Kidney (tissue), 14 donors: Measurements from ENCODE around the gene CCDC9. TPM values are rescaled to one million over a fixed set of nuclear protein-coding genes. Genes with fewer than 3 reads are reported as not detected.
"Not testable (repeated sequence)": the region's sequence is repeated elsewhere in the genome, so short reads cannot be mapped to it uniquely, and the experiment has no call there.

Source experiments
- DNase-seq, 5 donors: peaks; one replicate each; pipeline ENCODE4 v3.0.0-alpha.2; 2013 to 2020
- FAIRE-seq: peaks from 2 replicates; lab custom pipeline; 2012; peaks lifted over from hg19 to GRCh38; lab: Jason Lieb, UNC
- H3K27ac ChIP-seq, 2 donors: one replicate each; pipeline ENCODE4 v1.7.0; 2013; ENCODE audit warnings: low read depth in 2 of 2, low read length in 2 of 2, inconsistent platforms in 1 of 2
- H3K27me3 ChIP-seq: one replicate; pipeline ENCODE4 v1.7.1; 2013; ENCODE audit warnings: low read length, inconsistent platforms; ENCODE audit not compliant: control insufficient read depth, insufficient read depth
- H3K36me3 ChIP-seq, 3 donors: one replicate each; pipeline versions ENCODE4 v1.7.0 to v1.7.1; 2013; ENCODE audit warnings: low read length in 3 of 3, control low read depth in 1 of 3, inconsistent platforms in 1 of 3; ENCODE audit not compliant: insufficient read depth in 3 of 3, control insufficient read depth in 2 of 3
- H3K4me1 ChIP-seq, 3 donors: one replicate each; pipeline versions ENCODE4 v1.7.0 to v1.7.1; 2013; ENCODE audit warnings: low read length in 3 of 3, inconsistent platforms in 1 of 3, low read depth in 1 of 3; ENCODE audit not compliant: control insufficient read depth in 2 of 3, insufficient read depth in 2 of 3
- H3K4me3 ChIP-seq, 3 donors: one replicate each; pipeline versions ENCODE4 v1.7.0 to v1.8.1; 2013; ENCODE audit warnings: low read length in 3 of 3, control low read depth in 1 of 3, inconsistent platforms in 1 of 3
- H3K9ac ChIP-seq, 3 donors: one replicate each; pipeline versions ENCODE4 v1.7.0 to v1.7.1; 2013; ENCODE audit warnings: low read length in 3 of 3, control low read depth in 1 of 3, inconsistent platforms in 1 of 3
- H3K9me3 ChIP-seq, 3 donors: one replicate each; pipeline versions ENCODE4 v1.7.0 to v1.7.1; 2013; ENCODE audit warnings: low read length in 3 of 3, control low read depth in 1 of 3, inconsistent platforms in 1 of 3; ENCODE audit not compliant: control insufficient read depth in 2 of 3, insufficient read depth in 1 of 3
- intact Hi-C: fragments of 100-400 bp; cut with DNase I; formaldehyde crosslinking; loops from one replicate; pipeline ENCODE4 v1.11.1; 2022
- polyA plus RNA-seq: library from polyadenylated mRNA; stranded (reverse); fragments of 350-450 nt; fragmentation: Illumina TruSeq; extraction: RNeasy Lipid Tissue Mini Kit (QIAGEN cat#74804); gene quantifications from one replicate; pipeline ENCODE4 v1.2.3, GENCODE V29; 2014; ENCODE audit warnings: low read depth, low replicate concordance; ENCODE audit not compliant: insufficient read depth
- total RNA-seq: library from RNA; stranded (reverse); fragmentation: NEBNext Ultra II Directional; extraction: Animal tissue kit (Norgen Biotek cat#: 25700); gene quantifications from one replicate; pipeline ENCODE4 v1.2.1, GENCODE V29; 2021
- TF ChIP-seq, protein P1 (sequence below): IDR thresholded peaks from 3 replicates; pipeline ENCODE4 v1.5.1; 2012; ENCODE audit warnings: mild to moderate bottlenecking, moderate library complexity, borderline replicate concordance; ENCODE audit not compliant: insufficient read depth; ENCODE audit errors: extremely low read depth
- donor health status: control.
- donor health status: control.
- donor health status: control.
- donor health status: control.
- donor health status: control.
- donor health status: DM: yes; HTN: yes; CAD: no.
- donor health status: Normal renal cell carcinoma (clear cell type).

Gene CCDC9
- total and polyA plus RNA-seq, 2 donors from 2014 or later = 14.0 to 49.0 TPM

DNA sequence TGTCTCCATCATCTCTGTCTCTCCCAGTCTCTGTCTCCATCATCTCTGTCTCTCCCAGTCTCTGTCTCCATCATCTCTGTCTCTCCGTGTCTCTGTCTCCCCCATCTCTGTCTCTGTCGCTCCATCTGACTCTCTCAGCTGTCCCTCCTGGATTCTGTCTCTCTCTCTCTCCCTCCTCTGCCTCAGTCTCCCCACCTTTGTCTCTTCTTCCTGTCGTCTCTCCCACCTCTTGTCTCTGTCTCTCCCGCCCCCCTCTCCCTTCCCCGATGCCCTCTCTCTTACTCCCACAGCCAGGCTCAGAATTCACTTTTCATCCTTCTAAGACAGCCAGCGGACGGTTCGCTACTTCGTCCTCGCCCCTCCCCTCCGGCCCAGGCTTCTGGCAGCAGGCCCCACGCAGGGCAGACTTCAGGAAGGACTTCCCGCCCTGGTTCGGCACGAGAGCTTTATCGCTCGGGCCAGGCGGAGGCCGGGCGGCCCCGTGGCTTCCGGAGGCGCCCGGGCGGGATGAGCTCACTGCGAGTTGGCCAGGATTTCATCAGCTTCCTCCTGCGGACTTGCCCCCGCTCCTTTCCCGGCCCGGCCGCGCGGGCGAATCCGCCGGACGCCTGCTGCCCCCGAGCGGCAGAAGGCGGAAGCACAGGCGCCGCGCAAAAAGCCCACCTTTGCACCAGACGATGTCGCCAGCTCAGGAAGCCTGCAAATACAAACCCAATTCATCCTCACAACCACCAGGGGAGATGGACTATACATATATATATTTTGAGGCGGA is 12.4 kb upstream of the CCDC9 start:
- peaks cover 0 to 2% (median 0%) of the 10 kb centered on the region in 3 donors for H3K9me3 ChIP-seq
- peaks cover 19% of the 10 kb centered on the region for H3K27me3 ChIP-seq
- FAIRE-seq (no peak), DNase-seq (peak; percentile 94 to 97 (median 95))
- peak overlapping the region; percentile 39 to 48 for H3K27ac ChIP-seq
- H3K4me1 ChIP-seq = peaks cover 2 to 17% (median 7%) of the 10 kb centered on the region in 3 donors
- H3K4me3 ChIP-seq = peak overlapping the region in 1 of 3 donors; percentile 26
- H3K36me3 ChIP-seq = no peaks in the 10 kb centered on the region
- no peak overlapping the region for H3K9ac ChIP-seq
- intact Hi-C loops = no loop called here
- TF ChIP-seq, protein P1, sequence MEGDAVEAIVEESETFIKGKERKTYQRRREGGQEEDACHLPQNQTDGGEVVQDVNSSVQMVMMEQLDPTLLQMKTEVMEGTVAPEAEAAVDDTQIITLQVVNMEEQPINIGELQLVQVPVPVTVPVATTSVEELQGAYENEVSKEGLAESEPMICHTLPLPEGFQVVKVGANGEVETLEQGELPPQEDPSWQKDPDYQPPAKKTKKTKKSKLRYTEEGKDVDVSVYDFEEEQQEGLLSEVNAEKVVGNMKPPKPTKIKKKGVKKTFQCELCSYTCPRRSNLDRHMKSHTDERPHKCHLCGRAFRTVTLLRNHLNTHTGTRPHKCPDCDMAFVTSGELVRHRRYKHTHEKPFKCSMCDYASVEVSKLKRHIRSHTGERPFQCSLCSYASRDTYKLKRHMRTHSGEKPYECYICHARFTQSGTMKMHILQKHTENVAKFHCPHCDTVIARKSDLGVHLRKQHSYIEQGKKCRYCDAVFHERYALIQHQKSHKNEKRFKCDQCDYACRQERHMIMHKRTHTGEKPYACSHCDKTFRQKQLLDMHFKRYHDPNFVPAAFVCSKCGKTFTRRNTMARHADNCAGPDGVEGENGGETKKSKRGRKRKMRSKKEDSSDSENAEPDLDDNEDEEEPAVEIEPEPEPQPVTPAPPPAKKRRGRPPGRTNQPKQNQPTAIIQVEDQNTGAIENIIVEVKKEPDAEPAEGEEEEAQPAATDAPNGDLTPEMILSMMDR = peak; percentile 99

DNA sequence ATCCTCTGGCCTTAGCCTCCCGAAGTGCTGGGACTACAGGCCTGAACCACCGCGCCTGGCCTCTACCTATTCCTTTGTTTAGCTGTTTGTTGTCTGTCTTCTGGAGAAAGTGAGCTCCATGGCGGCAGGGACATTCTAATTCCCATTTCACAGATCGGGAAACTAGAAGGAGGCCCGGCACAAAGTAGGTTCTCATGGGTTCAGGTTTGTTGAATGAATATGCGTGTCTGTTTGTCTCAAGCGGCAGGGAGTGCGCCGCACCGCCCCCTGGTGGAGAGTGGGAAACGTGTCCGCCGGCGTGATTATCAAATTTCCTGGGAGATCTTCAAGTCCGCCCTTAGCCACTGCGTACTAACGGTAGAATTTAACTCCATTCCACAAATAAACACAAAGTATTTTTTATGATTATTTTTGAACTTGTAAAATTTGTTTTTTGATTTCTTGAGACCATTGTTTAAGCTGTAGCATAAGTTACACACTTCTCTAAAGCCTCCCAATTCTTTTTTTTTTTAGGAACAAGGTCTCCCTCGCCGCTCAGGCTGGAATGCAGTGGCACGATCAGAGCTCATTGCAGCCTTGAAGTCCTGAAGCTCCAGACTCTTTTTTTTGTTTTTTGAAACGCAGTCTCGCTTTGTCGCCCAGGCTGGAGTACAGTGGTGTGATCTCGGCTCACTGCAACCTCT is 8.9 kb upstream of the CCDC9 start:
- Histone ChIP-seq H3K27me3 (no peaks in the 10 kb centered on the region), H3K27ac (no peak overlapping the region), H3K4me1 (peaks cover 2 to 13% (median 7%) of the 10 kb centered on the region in 3 donors), H3K4me3 (no peak overlapping the region), H3K9me3 (no peaks in the 10 kb centered on the region), H3K36me3 (no peaks in the 10 kb centered on the region), H3K9ac (no peak overlapping the region)
- no peak for FAIRE-seq
- TF ChIP-seq, protein P1 = peak; percentile 92
- DNase-seq = peak; percentile 82 to 88 (median 87)
- intact Hi-C loops = no loop called here

DNA sequence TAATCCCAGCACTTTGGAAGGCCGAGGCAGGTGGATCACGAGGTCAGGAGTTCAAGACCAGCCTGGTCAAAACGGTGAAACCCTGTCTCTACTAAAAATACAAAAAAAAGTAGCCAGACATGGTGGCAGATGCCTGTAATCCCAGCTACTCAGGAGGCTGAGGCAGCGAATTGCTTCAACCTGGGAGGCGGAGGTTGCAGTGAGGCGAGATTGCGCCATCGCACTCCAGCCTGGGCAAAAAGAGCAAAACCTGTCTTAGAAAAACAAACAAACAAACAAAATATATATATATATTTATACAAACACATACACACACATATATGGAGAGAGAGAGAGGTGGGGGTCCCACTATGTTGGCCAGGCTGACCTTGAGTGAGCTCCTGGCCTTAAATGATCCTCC is 3.3 kb upstream of the CCDC9 start:
- H3K9me3 ChIP-seq, H3K9ac ChIP-seq, FAIRE-seq, H3K27ac ChIP-seq, H3K4me1 ChIP-seq, H3K27me3 ChIP-seq, DNase-seq, H3K36me3 ChIP-seq, intact Hi-C loops, H3K4me3 ChIP-seq: not testable (repeated sequence)

DNA sequence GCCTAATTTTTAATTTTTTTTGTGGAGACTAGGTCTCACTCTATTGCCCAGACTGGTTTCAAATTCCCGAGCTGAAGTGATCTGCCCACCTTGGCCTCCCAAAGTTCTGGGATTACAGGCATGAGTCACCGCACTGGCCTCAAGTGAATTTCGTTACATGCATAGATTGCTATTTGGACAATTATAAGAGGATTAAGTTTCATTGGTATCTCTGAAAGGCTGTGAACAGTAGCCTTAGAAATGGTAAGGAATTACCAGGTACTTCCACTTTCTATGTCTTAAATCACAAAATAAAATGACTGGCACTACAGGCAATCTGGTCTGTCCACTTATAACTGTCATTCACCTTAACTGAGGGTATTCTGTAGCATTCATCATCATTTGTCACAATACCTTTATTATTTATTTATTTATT is 2.9 kb upstream of the CCDC9 start:
- Histone ChIP-seq H3K4me3 (no peak overlapping the region), H3K27me3 (no peaks in the 10 kb centered on the region), H3K36me3 (no peaks in the 10 kb centered on the region), H3K27ac (no peak overlapping the region), H3K9me3 (no peaks in the 10 kb centered on the region), H3K9ac (no peak overlapping the region), H3K4me1 (peaks cover 2 to 8% (median 7%) of the 10 kb centered on the region in 3 donors)
- no peak for FAIRE-seq
- intact Hi-C loops = no loop called here
- TF ChIP-seq, protein P1 = no peak
- no peak for DNase-seq
